RWPE1 (cell line): ENCODE measurements around the gene NUS1.
"Not testable (repeated sequence)": the region's sequence is repeated elsewhere in the genome, so short reads cannot be mapped to it uniquely, and the experiment has no call there.

Experiments used
- CTCF ChIA-PET: fragments of 350-600 bp; sonication (Branson Sonifier 250); formaldehyde crosslinking; extraction: SDS; loops from one replicate; lab custom pipeline; 2021; lab: Yijun Ruan, JAX
- POLR2A ChIA-PET: fragments of 400-600 bp; formaldehyde crosslinking; extraction: SDS; loops from one replicate; lab custom pipeline; 2020; ENCODE audit warnings: antibody characterized with exemption; ENCODE audit not compliant: low non-redundant PET; lab: Yijun Ruan, JAX
- DNase-seq: peaks from one replicate; pipeline ENCODE4 v3.0.0; 2012; ENCODE audit warnings: low spot score
- H3K27ac ChIP-seq: fragments of 450-650 bp; 2 replicates; pipeline ENCODE4 v1.5.1; 2017
- CTCF ChIP-seq: fragments of 450-650 bp; conservative IDR thresholded peaks from 2 replicates; pipeline ENCODE4 v1.5.1; 2017; ENCODE audit warnings: low read depth, mild to moderate bottlenecking

Gene NUS1

GRCh38 chr6:117711369-117711768 is 36.1 kb downstream of the NUS1 start:
- ChIA-PET CTCF (no interaction called here), POLR2A (no interaction called here)
- no peak for DNase-seq
- no peak overlapping the region for H3K27ac ChIP-seq
- TF ChIP-seq CTCF = no peak

- no peak for DNase-seq
- ChIA-PET POLR2A (no interaction called here), CTCF (no interaction called here)
- TF ChIP-seq CTCF = no peak
- H3K27ac ChIP-seq = no peak overlapping the region
Observed at GRCh38 chr6:117718895-117719294, 43.6 kb downstream of the NUS1 start.

- DNase-seq, CTCF ChIA-PET, POLR2A ChIA-PET, H3K27ac ChIP-seq: not testable (repeated sequence)
Observed at GRCh38 chr6:117721520-117721919, 46.3 kb downstream of the NUS1 start.

GRCh38 chr6:117728626-117729025 is 53.4 kb downstream of the NUS1 start:
- DNase-seq = no peak
- no peak overlapping the region for H3K27ac ChIP-seq
- CTCF ChIA-PET = interaction anchor here (0.7 to 0.8 kb wide), 2 partner anchors 500 to 1941 kb away, joined by 3 to 4 read pairs; no protein-coding TSS in a partner anchor
- TF ChIP-seq CTCF = no peak
- POLR2A ChIA-PET = no interaction called here

- no peak overlapping the region for H3K27ac ChIP-seq
- POLR2A ChIA-PET = no interaction called here
- no peak for DNase-seq
- CTCF ChIA-PET = interaction anchor here (0.8 kb wide), 1 partner anchor 499 kb away, joined by 4 read pairs; no protein-coding TSS in a partner anchor
- TF ChIP-seq CTCF = no peak
Observed at GRCh38 chr6:117729613-117730012, 54.3 kb downstream of the NUS1 start.

GRCh38 chr6:117733341-117733740 is 58.1 kb downstream of the NUS1 start:
- H3K27ac ChIP-seq = no peak overlapping the region
- no peak for TF ChIP-seq CTCF
- ChIA-PET CTCF (no interaction called here), POLR2A (no interaction called here)
- no peak for DNase-seq

GRCh38 chr6:117739869-117740268 is 64.6 kb downstream of the NUS1 start:
- CTCF ChIA-PET = no interaction called here

More at GRCh38 chr6:117739869-117740268, 64.6 kb downstream of the NUS1 start:
- no peak overlapping the region for H3K27ac ChIP-seq
- DNase-seq = no peak
- no peak for TF ChIP-seq CTCF
- POLR2A ChIA-PET = no interaction called here
